ENCODE data around the gene C8G. TPM values are rescaled to one million over a fixed set of nuclear protein-coding genes. Genes with fewer than 3 reads are reported as not detected.
A peak's percentile ranks its signal among the peaks of the same experiment; 100 is the strongest.

Gene C8G
- total and polyA plus RNA-seq, 2 of the 8 experiments (the other 6 are each of a cell fraction or from before 2014, with no cell fraction given), result 0.62 to 0.80 TPM

GRCh38 chr9:136978073-136978864 lies 33.2 kb downstream of the C8G start (continued):
- no peak for TF ChIP-seq SIX5 (IDR thresholded peaks at IDR 0.05; ENCODE audit: low read depth, low read length)
- peak; percentile 37; the same call in 1 of the 2 replicates for TF ChIP-seq EGR1 (IDR thresholded peaks at IDR 0.05; ENCODE audit: borderline replicate concordance, low read depth, low read length)
- TF ChIP-seq GTF2F1 (IDR thresholded peaks at IDR 0.05; ENCODE audit: borderline replicate concordance, low read depth, low read length), result no peak
- TF ChIP-seq KDM4A (IDR thresholded peaks at IDR 0.05; ENCODE audit: low read depth, low read length, severe bottlenecking), result peak; percentile 37
- no peak for TF ChIP-seq JUN (IDR thresholded peaks at IDR 0.05; ENCODE audit: low read depth, low read length)
- no peak for TF ChIP-seq CBX5 (IDR thresholded peaks at IDR 0.05; ENCODE audit: low read depth, low read length)
- peak; percentile 75; the same call in 1 of the 2 replicates for TF ChIP-seq SP4 (IDR thresholded peaks at IDR 0.05; ENCODE audit: low read length)
- TF ChIP-seq CTBP2 (IDR thresholded peaks at IDR 0.05; ENCODE audit: borderline replicate concordance, insufficient read depth, insufficient read length, low read length), result no peak
- TF ChIP-seq JUND (IDR thresholded peaks at IDR 0.05; ENCODE audit: low read length), result no peak
- no peak for TF ChIP-seq CHD1 (IDR thresholded peaks at IDR 0.05; ENCODE audit: low read depth, low read length)
- peak; percentile 77 for TF ChIP-seq TEAD4 (IDR thresholded peaks at IDR 0.05; ENCODE audit: low read depth, low read length)
- no peak for TF ChIP-seq SRF (IDR thresholded peaks at IDR 0.05; ENCODE audit: low read depth, low read length)
- no peak for TF ChIP-seq POU5F1 (IDR thresholded peaks at IDR 0.05; ENCODE audit: low read depth, low read length)
- no peak for TF ChIP-seq KDM1A (IDR thresholded peaks at IDR 0.05; ENCODE audit: borderline replicate concordance, low read length)
